ENCODE data around the gene CHST14.

The CHST14 gene

GRCh38 chr15:40493089-40493840 lies 22.5 kb downstream of the CHST14 start:
- DNase-seq = peak; percentile 57

DNA sequence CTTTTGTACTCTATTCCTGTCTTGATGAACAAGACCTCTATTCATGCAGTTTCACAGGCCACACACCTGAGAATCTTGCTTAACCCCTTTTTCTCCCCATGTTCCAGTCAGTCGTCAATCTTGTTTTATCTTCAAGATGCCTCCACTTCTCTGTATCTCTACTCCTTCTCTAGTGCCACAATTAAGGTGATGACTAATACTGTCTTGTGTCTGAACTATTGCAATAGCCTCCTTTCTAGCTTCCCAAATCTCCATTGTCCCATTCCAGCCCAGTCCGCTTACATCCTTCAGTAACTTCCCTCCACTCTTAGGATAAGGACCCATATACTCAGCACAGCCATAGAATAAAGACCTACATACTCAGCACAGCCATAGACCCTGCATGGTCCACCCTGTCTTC lies 24.7 kb downstream of the CHST14 start:
- no peak for DNase-seq

DNA sequence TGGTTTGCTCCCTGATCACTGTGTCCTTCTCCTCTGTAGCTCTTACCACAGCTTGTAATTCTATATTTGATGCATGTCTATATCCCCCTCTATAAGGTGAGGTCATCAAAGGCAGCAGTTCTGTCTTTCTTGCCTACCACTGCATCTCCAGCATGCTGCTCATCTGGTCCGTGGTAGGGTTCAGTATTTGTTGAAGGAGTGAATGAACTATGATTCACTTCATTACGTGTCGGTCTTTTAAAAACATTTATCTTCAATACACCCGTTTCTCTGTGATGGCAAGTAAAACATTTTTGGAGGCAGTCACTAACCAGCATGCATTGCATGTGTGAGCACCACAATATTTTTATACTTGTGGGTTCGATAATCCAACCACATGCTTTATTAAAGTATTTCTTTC lies 27.6 kb downstream of the CHST14 start:
- no peak for DNase-seq

GRCh38 chr15:40498891-40499290 lies 28.1 kb downstream of the CHST14 start:
- DNase-seq = no peak

GRCh38 chr15:40499931-40500330 lies 29.1 kb downstream of the CHST14 start:
- no peak for DNase-seq

- no peak for DNase-seq
Measured at GRCh38 chr15:40500568-40501330, 30.0 kb downstream of the CHST14 start.

- no peak for DNase-seq
Measured at GRCh38 chr15:40501487-40501886, 30.7 kb downstream of the CHST14 start.

GRCh38 chr15:40506964-40507571 lies 36.3 kb downstream of the CHST14 start:
- DNase-seq = peak; percentile 57 to 73

DNA sequence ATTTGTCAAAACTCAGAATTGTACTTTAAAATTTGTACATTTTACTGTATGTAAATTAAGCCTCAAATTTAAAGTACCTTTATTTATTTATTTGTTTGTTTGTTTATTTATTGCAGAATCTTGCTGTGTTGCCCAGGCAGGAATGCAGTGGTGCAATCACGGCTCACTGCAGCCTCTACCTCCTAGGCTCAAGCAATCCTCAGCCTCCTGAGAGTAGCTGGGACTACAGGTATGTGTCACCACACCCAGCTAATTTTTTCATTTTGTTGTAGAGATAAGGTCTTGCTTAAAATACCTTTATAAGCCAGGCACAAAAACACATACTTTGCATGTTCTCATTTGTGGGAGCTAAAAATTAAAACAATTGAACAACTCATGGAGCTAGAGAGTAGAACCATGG lies 37.4 kb downstream of the CHST14 start:
- DNase-seq = no peak

GRCh38 chr15:40510201-40510600 lies 39.4 kb downstream of the CHST14 start:
- DNase-seq = no peak

GRCh38 chr15:40511093-40511471 lies 40.3 kb downstream of the CHST14 start:
- no peak for DNase-seq

DNA sequence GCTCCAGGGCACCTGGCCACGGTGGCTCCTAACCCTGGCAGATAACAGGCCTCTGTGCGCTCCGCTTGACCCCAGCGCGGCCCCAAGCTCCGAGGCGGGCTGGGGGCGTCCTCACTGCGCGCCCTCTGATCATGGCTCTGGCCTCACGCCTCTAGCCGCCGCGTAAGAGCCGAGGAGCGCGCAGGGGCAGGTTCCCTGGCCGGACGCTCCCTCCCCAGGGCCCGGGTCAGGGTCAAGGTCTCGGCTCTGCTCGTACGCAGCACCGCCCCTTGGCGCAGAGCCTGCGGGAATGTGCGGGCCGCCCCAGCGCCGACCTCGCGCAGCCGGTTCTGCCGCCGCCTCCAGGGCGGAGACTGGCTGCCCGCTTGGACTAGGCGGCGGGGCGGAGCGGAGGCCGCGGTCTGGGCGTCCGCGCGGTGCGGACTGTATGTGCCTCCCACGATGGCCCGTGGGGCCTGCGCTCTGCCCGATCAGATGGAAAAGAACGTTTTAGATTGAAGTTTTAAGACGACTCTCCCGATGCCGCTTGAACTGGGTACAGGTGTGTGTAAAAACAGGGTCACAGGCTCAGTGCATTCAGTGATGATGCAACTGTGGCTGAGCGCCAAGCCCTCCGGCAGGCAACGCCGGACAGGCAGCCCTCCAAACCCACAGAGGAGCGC lies 40.8 kb downstream of the CHST14 start:
- DNase-seq = no peak

DNA sequence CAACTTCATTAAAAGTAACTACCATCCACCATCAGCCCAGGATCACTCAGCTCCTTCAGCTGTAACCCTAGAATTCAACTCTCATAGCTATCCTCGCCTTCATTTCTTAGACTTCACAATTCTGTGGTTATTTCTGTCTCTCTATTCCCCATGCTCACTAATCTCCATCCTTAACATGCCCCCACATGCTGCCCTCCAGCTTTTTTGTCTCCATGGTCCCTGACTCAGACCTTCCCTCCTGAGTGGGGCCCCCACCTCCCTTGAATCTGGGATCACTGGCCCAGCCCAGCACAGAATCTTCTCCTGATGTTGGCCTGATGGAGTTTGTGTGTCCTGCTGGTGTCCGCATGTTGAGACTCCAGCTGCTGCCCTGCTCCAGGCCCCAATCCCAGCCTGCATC lies 41.7 kb downstream of the CHST14 start:
- DNase-seq = no peak

DNA sequence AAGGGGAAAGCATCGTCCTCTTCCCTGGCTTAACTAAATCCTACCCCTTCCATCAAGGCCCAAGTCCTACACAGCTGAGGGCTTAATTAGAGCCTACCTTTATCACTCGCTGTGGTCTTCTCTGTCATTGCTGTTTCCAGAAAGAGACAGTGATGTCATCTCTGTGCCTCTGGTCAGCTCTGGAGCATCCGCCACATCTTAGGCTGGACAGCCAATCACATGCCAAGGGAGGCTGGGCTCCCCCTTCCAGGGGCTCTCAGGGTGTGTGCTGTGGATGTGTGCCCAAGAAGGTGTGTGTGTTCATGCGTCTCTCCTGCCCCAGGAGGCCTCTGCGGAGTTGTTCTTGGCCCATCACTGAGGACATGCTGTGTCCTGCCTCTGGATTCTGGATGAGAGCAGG lies 42.8 kb downstream of the CHST14 start:
- DNase-seq = no peak

DNA sequence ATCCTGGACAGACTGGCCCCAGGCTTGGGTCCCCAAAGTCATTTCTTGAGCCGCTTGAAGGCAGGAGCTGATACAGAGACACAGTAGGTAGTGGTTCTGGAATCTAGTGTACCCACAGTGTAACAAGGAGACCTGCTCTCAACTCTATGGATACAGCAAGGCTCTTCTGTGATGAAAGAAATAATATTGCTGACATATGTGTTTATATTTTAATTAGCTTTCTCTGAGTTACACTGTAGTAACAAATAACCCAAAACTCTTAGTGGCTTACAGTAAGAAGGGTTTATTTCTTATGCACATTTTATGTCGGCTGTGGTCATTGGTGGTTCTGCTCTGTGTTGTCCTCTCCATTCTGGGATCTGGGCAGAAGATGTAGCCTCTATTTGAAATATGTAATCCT lies 45.5 kb downstream of the CHST14 start:
- no peak for DNase-seq

Measured in AML-193 (cell line).